Stimulated activated CD4-positive, alpha-beta T cell treated with anti-CD3 and anti-CD28 coated beads, TNF-alpha, amount 100 ng/mL, for 24 hours (primary cell): ENCODE data around the gene SDHA.
"Not testable (repeated sequence)": the region's sequence is repeated elsewhere in the genome, so short reads cannot be mapped to it uniquely, and the experiment has no call there.

Experiments used
- DNase-seq, 3 experiments: peaks; one replicate each; pipeline ENCODE4 v3.0.0-alpha.2; 2020; ENCODE audit warnings: low read depth in 3 of 3

The SDHA gene

GRCh38 chr5:257148-257547 lies 39.0 kb downstream of the SDHA start:
- DNase-seq: no peak

GRCh38 chr5:263275-263974 lies 45.3 kb downstream of the SDHA start:
- DNase-seq: not testable (repeated sequence)

- DNase-seq: no peak
These were observed 46.2 kb downstream of the SDHA start for GRCh38 chr5:264338-264737.

- DNase-seq: not testable (repeated sequence)
These were observed 48.3 kb downstream of the SDHA start for GRCh38 chr5:266311-267026.

GRCh38 chr5:267716-268115 lies 49.6 kb downstream of the SDHA start:
- no peak for DNase-seq

GRCh38 chr5:270340-270739 lies 52.2 kb downstream of the SDHA start:
- no peak for DNase-seq

- not testable (repeated sequence) for DNase-seq
These were observed 53.7 kb downstream of the SDHA start for GRCh38 chr5:271828-272167.

- DNase-seq: not testable (repeated sequence)
These were observed 55.0 kb downstream of the SDHA start for GRCh38 chr5:273091-273490.

GRCh38 chr5:273491-273890 lies 55.4 kb downstream of the SDHA start:
- not testable (repeated sequence) for DNase-seq

GRCh38 chr5:274346-274745 lies 56.2 kb downstream of the SDHA start:
- DNase-seq: not testable (repeated sequence)

GRCh38 chr5:278646-279045 lies 60.5 kb downstream of the SDHA start:
- no peak for DNase-seq

GRCh38 chr5:279051-279665 lies 61.0 kb downstream of the SDHA start:
- DNase-seq: not testable (repeated sequence)

GRCh38 chr5:285991-286557 lies 68.0 kb downstream of the SDHA start:
- no peak for DNase-seq

GRCh38 chr5:290200-290599 lies 72.1 kb downstream of the SDHA start:
- DNase-seq: not testable (repeated sequence)

GRCh38 chr5:291345-291744 lies 73.2 kb downstream of the SDHA start:
- DNase-seq: not testable (repeated sequence)

- DNase-seq: not testable (repeated sequence)
These were observed 76.7 kb downstream of the SDHA start for GRCh38 chr5:294788-295187.

GRCh38 chr5:296207-296606 lies 78.1 kb downstream of the SDHA start:
- not testable (repeated sequence) for DNase-seq

- DNase-seq: not testable (repeated sequence)
These were observed 78.8 kb downstream of the SDHA start for GRCh38 chr5:296954-297353.

- not testable (repeated sequence) for DNase-seq
These were observed 79.3 kb downstream of the SDHA start for GRCh38 chr5:297448-297847.

- not testable (repeated sequence) for DNase-seq
These were observed 80.0 kb downstream of the SDHA start for GRCh38 chr5:297991-298736.

GRCh38 chr5:298737-299125 lies 80.6 kb downstream of the SDHA start:
- DNase-seq: no peak

- not testable (repeated sequence) for DNase-seq
These were observed 81.8 kb downstream of the SDHA start for GRCh38 chr5:299921-300320.
